Femur (tissue), 1 donor: ENCODE results near the gene NMRAL1.

ENCODE experiments used
- DNase-seq: peaks from one replicate; pipeline ENCODE4 v3.0.0-alpha.2; 2017

Gene NMRAL1

GRCh38 chr16:4463522-4464163 is 10.8 kb downstream of the NMRAL1 start:
- no peak for DNase-seq

GRCh38 chr16:4461250-4462085 is 13.0 kb downstream of the NMRAL1 start:
- no peak for DNase-seq

- no peak for DNase-seq
These were observed 13.5 kb downstream of the NMRAL1 start for GRCh38 chr16:4460936-4461249.

GRCh38 chr16:4455951-4456350 is 18.5 kb downstream of the NMRAL1 start:
- DNase-seq, result no peak

GRCh38 chr16:4455081-4455480 is 19.3 kb downstream of the NMRAL1 start:
- no peak for DNase-seq

GRCh38 chr16:4454623-4455022 is 19.8 kb downstream of the NMRAL1 start:
- no peak for DNase-seq

GRCh38 chr16:4452674-4453073 is 21.8 kb downstream of the NMRAL1 start:
- no peak for DNase-seq

- DNase-seq, result no peak
These were observed 23.4 kb downstream of the NMRAL1 start for GRCh38 chr16:4450931-4451519.

GRCh38 chr16:4450430-4450829 is 24.0 kb downstream of the NMRAL1 start:
- no peak for DNase-seq

GRCh38 chr16:4443986-4444385 is 30.4 kb downstream of the NMRAL1 start:
- DNase-seq, result no peak

- no peak for DNase-seq
These were observed 31.2 kb downstream of the NMRAL1 start for GRCh38 chr16:4443271-4443670.

- no peak for DNase-seq
These were observed 32.1 kb downstream of the NMRAL1 start for GRCh38 chr16:4442371-4442770.

GRCh38 chr16:4437366-4437765 is 37.1 kb downstream of the NMRAL1 start:
- DNase-seq, result no peak

GRCh38 chr16:4435337-4436067 is 38.9 kb downstream of the NMRAL1 start:
- no peak for DNase-seq

GRCh38 chr16:4433914-4434787 is 40.3 kb downstream of the NMRAL1 start:
- no peak for DNase-seq

GRCh38 chr16:4433228-4433627 is 41.2 kb downstream of the NMRAL1 start:
- no peak for DNase-seq

- DNase-seq, result no peak
These were observed 43.4 kb downstream of the NMRAL1 start for GRCh38 chr16:4431023-4431422.

GRCh38 chr16:4428500-4428899 is 45.9 kb downstream of the NMRAL1 start:
- no peak for DNase-seq

- DNase-seq, result no peak
These were observed 47.6 kb downstream of the NMRAL1 start for GRCh38 chr16:4426722-4427372.

- no peak for DNase-seq
These were observed 48.3 kb downstream of the NMRAL1 start for GRCh38 chr16:4426021-4426684.

- DNase-seq, result peak; percentile 94
These were observed 48.9 kb downstream of the NMRAL1 start, which contains the start of gene DNAJA3 for GRCh38 chr16:4425378-4426020. Gene DNAJA3 (plus strand): TSS chr16:4425868. CDS start chr16:4425882, 14 bp downstream.
